T-helper 1 cell treated with Interleukin-12 subunit alpha and Interleukin-12 subunit beta and Interleukin-4 antibody, amounts not matched to agents 30 ng/mL and 1 ng/mL, for 36 hours (primary cell): Measurements from ENCODE around the gene PCDH9. TPM values are rescaled to one million over a fixed set of nuclear protein-coding genes. Genes with fewer than 3 reads are reported as not detected.
"Not testable (repeated sequence)": the region's sequence is repeated elsewhere in the genome, so short reads cannot be mapped to it uniquely, and the experiment has no call there.

Experiments used
- intact Hi-C: fragments of 100-400 bp; cut with micrococcal nuclease; formaldehyde crosslinking; loops from one replicate; pipeline ENCODE4 v1.15.1; 2024
- total RNA-seq: library from RNA; stranded (reverse); gene quantifications from 2 replicates; pipeline ENCODE4 v1.2.3, GENCODE V29; 2022

The PCDH9 gene
- total RNA-seq, 1 donor from 2014 or later, result 0.10 TPM

GRCh38 chr13:67133476-67133875 is 96.7 kb downstream of the PCDH9 start:
- intact Hi-C loops, result no loop called here

DNA sequence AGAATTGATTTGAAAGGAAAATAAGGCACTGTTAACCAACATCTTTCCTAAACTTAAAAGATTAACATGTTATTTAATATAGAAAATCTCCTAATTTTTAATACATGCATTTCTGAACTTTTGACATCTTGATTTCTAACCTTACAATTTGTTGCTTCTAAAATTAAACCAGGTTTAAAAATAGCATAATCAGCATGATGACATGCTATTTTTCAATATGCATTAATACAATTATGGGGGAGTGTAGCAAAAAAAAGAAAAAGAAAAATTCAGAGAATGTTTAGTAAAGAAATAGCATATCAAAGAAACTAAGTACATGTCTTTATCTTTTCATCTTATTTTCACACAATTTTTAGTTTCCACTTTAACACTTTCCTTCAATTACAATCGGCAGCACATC is 98.7 kb downstream of the PCDH9 start:
- intact Hi-C loops, result no loop called here

DNA sequence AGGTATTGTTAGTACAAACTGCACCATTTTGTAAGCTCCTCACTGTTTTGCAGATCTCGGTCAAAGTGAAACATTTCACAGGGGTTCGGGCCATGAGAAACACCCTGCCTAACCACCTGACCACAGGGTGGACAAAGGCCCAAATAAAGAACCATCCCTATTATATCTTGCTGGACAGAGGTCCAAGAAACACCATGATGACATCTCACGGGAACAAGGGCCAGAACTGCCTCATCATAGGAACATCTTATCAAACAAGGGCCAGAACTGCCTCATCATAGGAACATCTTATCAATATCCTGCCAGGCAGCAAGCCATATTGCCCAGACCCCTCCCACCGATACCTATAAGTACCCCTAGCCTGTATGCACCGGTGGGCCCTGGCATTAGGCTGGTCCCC is 99.7 kb downstream of the PCDH9 start:
- intact Hi-C loops, result no loop called here

DNA sequence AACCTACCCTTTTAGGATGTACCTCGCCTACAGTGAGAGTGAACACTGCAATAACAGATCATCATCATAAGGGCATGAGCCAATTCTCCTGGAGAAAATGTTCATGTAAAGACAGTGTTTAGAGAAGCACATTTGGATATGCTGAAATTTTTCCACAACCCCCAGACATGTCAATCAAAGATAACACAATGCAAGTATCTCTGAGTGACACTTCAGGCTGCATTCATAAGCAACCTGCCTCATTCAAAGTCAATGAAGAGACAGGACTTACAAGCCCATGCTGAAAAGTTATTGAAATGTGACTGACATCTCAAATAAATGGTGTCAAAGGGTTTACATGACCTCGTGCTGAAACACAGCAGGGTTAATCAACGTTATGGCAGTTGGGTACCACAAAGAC is 102.0 kb downstream of the PCDH9 start:
- intact Hi-C loops, result no loop called here

DNA sequence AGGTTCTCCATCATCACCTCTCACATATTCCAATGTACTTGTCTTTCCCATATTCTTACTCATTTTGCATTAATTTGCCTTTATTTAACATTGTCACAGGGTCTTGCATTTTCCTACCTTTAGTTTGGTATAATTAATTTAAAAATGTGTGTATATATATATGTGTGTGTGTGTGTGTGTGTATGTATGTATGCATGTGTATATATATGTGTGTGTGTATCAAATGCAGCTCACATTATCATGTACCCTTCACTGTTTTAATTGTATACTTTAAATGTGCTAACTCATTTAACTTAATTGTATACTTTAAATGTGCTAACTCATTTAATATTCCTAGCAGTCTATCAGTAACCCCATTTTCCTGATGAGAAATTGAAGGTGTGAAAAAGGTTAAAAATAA is 104.5 kb downstream of the PCDH9 start:
- intact Hi-C loops, result no loop called here

DNA sequence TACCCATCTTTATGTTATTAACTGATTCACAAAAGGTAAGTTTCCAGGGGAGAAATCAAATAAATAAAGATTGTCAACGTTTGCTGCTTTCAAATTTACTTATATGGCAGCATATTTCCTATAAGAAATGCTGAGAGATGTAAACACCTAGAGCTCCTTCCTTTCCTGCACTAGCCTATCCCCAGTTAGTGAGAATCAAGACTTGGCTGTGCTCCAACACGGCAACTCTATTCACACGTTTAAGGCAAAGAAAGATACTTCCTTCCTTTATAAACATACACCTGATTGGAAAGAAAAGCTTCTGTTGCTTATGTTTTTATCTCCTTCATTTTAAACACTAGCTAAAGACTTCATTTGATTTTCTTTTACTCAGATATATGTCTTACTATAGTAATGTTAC is 107.0 kb downstream of the PCDH9 start:
- intact Hi-C loops, result no loop called here

- intact Hi-C loops, result no loop called here
Measured at GRCh38 chr13:67122251-67122650, 107.9 kb downstream of the PCDH9 start.

GRCh38 chr13:67120872-67121531 is 109.1 kb downstream of the PCDH9 start:
- intact Hi-C loops, result no loop called here

GRCh38 chr13:67119481-67119894 is 110.6 kb downstream of the PCDH9 start:
- intact Hi-C loops, result no loop called here

GRCh38 chr13:67118277-67118676 is 111.9 kb downstream of the PCDH9 start:
- intact Hi-C loops, result no loop called here

- intact Hi-C loops, result no loop called here
Measured at GRCh38 chr13:67117010-67117550, 113.1 kb downstream of the PCDH9 start.

DNA sequence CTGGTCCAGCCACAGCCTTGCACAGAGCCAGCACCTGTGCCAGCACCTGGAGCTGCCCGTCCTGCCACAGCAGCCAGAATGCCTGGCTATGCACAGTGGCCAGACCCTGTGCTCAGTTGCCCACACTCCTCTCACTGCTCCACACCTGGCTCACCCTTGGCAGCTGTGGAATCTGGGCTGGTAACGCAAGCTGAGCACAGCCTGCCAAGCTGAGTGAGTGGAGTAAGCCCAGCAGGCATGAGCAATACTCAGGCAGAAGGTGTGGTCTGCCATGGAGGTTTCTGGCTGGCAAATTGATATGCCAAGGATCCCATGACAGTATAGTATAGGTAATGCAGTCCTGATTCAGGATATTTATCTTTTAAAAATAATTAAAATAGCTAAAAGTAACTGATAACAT is 122.2 kb downstream of the PCDH9 start:
- intact Hi-C loops, result no loop called here

DNA sequence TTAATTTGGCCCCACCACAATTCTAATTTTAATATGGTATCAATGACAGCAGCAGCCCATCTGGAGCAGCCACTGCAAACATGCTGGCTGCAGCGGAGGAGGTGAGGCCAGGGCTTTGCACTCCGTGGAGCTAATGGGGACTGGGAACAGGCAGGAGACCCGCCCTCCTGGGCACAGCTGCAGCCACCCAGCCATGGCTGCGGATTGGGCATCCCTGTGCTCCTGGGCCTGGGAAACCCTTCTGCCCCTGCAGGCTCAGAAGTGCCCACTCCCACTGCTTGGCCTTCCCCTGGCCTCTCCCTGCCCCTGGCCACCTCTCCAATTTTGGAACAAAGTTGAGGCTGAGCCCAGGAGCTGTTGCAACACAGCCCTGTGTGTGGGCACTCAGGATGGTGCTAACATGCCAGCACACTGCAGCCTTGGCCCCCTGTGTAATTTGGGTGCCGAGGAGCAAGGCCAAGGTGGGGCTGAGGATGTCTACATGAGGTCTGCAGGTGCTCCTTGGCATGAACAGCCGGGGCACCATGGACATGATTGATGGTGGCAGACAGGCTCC is 123.6 kb downstream of the PCDH9 start:
- intact Hi-C loops, result no loop called here

- intact Hi-C loops, result no loop called here
Measured at GRCh38 chr13:67101730-67102467, 128.2 kb downstream of the PCDH9 start.

DNA sequence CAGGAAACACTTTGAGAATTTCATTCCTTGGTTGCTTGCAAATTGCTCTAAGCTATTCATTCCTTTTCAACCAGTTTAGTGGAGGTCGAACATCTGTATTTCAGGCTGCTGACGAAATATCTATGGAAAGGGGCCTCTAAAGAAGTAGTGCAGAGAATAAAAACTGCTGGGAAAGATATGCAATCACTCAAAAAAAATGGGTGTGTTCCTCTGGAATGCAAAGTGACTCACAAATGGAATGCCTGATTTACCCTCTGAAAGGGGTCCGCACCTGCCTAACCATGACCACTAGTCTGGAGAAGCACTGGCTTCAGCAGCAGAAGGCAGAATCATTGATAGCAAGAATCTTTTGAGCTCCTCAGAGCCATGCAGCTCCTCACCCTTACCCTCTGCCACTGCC is 129.4 kb downstream of the PCDH9 start:
- intact Hi-C loops, result no loop called here

GRCh38 chr13:67099494-67099893 is 130.6 kb downstream of the PCDH9 start:
- intact Hi-C loops, result no loop called here

- intact Hi-C loops, result no loop called here
Measured at GRCh38 chr13:67097892-67098452, 132.2 kb downstream of the PCDH9 start.

GRCh38 chr13:67096893-67097292 is 133.2 kb downstream of the PCDH9 start:
- intact Hi-C loops, result not testable (repeated sequence)

- intact Hi-C loops, result no loop called here
Measured at GRCh38 chr13:67096418-67096817, 133.7 kb downstream of the PCDH9 start.

GRCh38 chr13:67095621-67096020 is 134.5 kb downstream of the PCDH9 start:
- intact Hi-C loops, result no loop called here

- intact Hi-C loops, result no loop called here
Measured at GRCh38 chr13:67094952-67095351, 135.2 kb downstream of the PCDH9 start.

GRCh38 chr13:67094078-67094477 is 136.1 kb downstream of the PCDH9 start:
- intact Hi-C loops, result no loop called here
